ENCODE measurements around the gene ITGAD. TPM values are rescaled to one million over a fixed set of nuclear protein-coding genes. Genes with fewer than 3 reads are reported as not detected.

ITGAD gene
- total RNA-seq, 1 donor from 2014 or later: not detected

GRCh38 chr16:31458844-31459686, 65.9 kb downstream of the ITGAD start, which contains the start of gene ARMC5:
ARMC5 (plus strand) TSS chr16:31459501; CDS start chr16:31459525, 24 bp downstream.
- peak; percentile 59 for TF ChIP-seq CTCF (conservative IDR thresholded peaks at IDR 0.05)
- Mint-ChIP-seq H3K27ac (ENCODE audit: unreplicated experiment) (peak within 1 kb of the TSS; percentile 98), H3K27me3 (ENCODE audit: low read depth) (no peaks in the 10 kb centered on the region), H3K4me3 (peak within 1 kb of the TSS; percentile 88), H3K36me3 (ENCODE audit: low read depth) (peaks cover 4% of the 10 kb centered on the region), H3K9me3 (no peaks in the 10 kb centered on the region), H3K4me1 (peaks cover 34% of the 10 kb centered on the region)
- peak; percentile 89 for DNase-seq (ENCODE audit: low read depth, low spot score)

- H3K4me1 Mint-ChIP-seq: peaks cover 30% of the 10 kb centered on the region
- H3K36me3 Mint-ChIP-seq (ENCODE audit: low read depth): peaks cover 4% of the 10 kb centered on the region
- no peaks in the 10 kb centered on the region for H3K27me3 Mint-ChIP-seq (ENCODE audit: low read depth)
- H3K4me3 Mint-ChIP-seq: peak overlapping the region; percentile 88
- peak; percentile 99 for DNase-seq (ENCODE audit: low read depth, low spot score)
- TF ChIP-seq CTCF (conservative IDR thresholded peaks at IDR 0.05): no peak
- H3K9me3 Mint-ChIP-seq: no peaks in the 10 kb centered on the region
- H3K27ac Mint-ChIP-seq (ENCODE audit: unreplicated experiment): peak overlapping the region; percentile 98
Measured at GRCh38 chr16:31459687-31460581, 66.8 kb downstream of the ITGAD start.

GRCh38 chr16:31460582-31461002, 67.5 kb downstream of the ITGAD start:
- H3K4me3 Mint-ChIP-seq: peak overlapping the region; percentile 88
- H3K4me1 Mint-ChIP-seq: peaks cover 24% of the 10 kb centered on the region
- DNase-seq (ENCODE audit: low read depth, low spot score): no peak
- H3K27ac Mint-ChIP-seq (ENCODE audit: unreplicated experiment): no peak overlapping the region
- peak; percentile 73 for TF ChIP-seq CTCF (conservative IDR thresholded peaks at IDR 0.05)
- no peaks in the 10 kb centered on the region for H3K27me3 Mint-ChIP-seq (ENCODE audit: low read depth)
- H3K9me3 Mint-ChIP-seq: no peaks in the 10 kb centered on the region
- H3K36me3 Mint-ChIP-seq (ENCODE audit: low read depth): peaks cover 3% of the 10 kb centered on the region

- Mint-ChIP-seq H3K4me3 (peak overlapping the region; percentile 88), H3K27ac (ENCODE audit: unreplicated experiment) (no peak overlapping the region), H3K9me3 (no peaks in the 10 kb centered on the region), H3K27me3 (ENCODE audit: low read depth) (no peaks in the 10 kb centered on the region), H3K36me3 (ENCODE audit: low read depth) (no peaks in the 10 kb centered on the region), H3K4me1 (peaks cover 20% of the 10 kb centered on the region)
- no peak for TF ChIP-seq CTCF (conservative IDR thresholded peaks at IDR 0.05)
- DNase-seq (ENCODE audit: low read depth, low spot score): no peak
Measured at GRCh38 chr16:31461201-31461920, 68.2 kb downstream of the ITGAD start.
